Measurements from ENCODE around the gene MYO1F.
A peak's percentile ranks its signal among the peaks of the same experiment; 100 is the strongest.
"Not testable (repeated sequence)": the region's sequence is repeated elsewhere in the genome, so short reads cannot be mapped to it uniquely, and the experiment has no call there.

Gene MYO1F

GRCh38 chr19:8561075-8561764 is 16.0 kb downstream of the MYO1F start:
- no peak for FAIRE-seq

- no peak for FAIRE-seq
Observed at GRCh38 chr19:8558325-8558724, 18.9 kb downstream of the MYO1F start.

DNA sequence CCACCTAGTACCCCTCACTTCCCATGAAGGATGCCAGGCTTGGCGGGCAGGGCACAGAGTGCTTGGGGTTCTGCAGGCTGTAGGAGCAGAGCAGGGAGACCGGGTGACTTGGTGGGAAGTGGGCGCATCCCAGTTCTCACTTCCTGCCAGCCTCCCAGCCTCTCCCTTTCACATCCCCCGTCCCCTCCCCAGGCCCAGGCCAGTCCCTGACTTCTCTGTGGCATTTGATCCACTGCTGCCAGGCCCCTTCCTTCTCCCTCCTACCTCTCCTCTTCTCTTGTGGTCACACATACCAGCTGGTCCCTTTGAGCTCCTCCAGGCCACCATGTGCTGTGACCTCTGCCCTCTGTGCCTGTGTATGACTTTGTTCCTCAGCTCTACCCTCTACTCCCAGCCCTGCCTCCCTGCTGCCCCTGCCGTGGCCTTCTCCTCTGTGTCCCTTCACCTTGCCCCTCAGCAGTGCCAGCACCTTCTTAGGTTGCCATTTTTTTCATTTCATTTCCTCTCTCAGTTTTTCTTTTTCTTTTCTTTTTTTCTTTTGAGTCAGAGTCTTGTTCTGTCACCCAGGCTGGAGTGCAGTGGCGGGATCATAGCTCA is 19.5 kb downstream of the MYO1F start:
- FAIRE-seq, result no peak

DNA sequence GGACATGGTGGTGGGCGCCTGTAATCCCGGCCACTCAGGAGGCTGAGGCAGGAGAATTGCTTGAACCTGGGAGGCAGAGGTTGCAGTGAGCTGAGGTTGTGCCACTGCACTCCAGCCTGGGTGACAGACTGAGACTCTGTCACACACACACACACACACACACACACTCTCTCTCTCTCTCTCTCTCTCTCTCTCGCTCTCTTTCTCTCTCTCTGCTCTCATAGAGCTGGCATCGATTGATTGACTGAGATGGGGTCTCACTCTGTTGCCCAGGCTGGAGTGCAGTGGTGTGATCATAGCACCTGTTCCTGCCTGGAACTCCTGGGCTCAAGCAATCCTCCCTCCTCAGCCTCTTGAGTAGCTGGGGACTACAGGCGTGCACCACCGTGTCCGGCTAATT is 23.5 kb downstream of the MYO1F start:
- FAIRE-seq, result not testable (repeated sequence)

- peak; percentile 53 for FAIRE-seq
Observed at GRCh38 chr19:8552810-8553209, 24.4 kb downstream of the MYO1F start.

DNA sequence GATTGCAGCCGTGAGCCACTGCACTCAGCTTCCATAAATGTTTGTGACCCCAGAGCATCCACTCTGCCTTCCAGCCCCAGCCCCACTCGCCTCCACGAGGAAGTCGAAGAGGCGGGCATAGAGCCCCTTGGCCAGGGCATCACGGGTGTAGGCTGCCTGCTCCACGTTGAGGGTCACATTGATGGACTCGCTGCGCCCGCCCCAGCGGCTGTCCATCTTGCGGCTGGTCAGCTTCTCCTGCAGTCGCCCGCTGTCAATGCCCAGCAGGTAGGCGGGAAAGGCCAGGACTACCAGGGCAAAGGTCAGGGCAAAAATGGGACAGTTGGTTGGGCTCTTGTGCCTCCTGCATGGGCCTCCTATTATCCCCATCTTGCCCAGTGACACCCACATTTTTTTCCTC is 27.2 kb downstream of the MYO1F start:
- FAIRE-seq, result no peak

GRCh38 chr19:8545743-8546142 is 31.5 kb downstream of the MYO1F start:
- no peak for FAIRE-seq

DNA sequence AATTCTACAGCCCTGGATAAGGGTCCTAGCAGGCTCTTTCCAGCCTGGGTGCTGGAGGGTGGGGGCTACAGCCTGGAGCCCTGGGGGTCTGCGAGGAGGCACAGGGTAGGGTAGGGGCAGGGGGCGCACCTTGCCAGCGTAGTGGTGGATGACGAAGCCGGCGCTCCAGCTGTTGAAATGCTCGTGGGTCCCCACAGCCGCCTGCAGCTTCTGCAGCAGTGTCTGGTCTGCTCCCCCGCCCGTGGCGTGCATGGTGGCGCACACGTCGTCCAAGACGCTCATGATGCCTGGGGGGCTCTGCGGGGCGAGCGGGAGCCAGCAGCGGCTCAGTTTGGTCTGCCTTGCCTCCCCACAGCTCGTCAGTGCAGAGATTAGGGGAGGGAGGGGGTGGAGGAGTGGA is 33.1 kb downstream of the MYO1F start:
- no peak for FAIRE-seq

DNA sequence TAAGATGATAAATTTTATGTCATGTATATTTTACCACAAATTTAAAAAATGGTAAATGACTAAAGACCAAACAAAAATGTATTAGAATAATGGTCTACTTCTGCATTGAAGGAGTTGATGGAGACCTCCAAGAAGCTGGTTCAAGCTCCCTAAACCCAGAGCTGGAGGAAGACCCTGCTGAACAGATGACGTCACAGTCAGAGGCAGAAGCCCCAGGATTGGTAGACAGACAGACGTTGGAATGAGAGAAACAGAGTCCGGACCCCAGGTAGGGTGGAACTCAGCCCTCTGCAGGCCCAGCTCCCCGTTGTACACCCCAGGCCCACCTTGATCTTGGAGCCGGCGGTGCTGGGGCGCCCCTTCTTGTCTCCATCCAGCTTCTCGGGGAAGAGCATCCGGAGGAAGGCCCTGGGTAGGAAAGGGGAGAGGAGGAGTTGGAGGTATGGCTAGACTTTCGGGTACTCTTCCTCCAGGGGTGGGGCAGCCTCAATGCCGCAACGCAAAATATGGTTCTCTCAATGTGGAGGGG is 37.6 kb downstream of the MYO1F start:
- no peak for FAIRE-seq

GRCh38 chr19:8537099-8537498 is 40.1 kb downstream of the MYO1F start:
- FAIRE-seq, result no peak

DNA sequence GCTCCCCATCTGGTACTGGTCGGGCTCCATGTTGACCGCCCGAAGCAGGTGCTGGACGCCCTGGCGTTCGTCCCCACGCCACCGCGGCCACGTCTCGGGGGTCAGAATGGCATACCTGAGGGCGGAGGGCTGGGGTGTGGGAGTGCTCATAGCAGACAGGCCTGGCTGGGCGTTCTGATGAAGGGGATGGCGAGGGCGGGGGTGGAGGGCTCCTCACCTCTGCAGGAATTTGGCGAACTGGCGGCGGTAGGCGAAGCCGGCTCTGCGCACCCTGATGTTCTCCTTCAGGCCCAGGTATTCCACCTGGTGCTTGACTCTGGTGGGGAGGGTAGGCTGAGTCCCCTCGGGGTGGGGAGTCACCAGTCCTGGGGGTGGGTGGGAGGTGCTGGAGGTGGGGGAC is 41.0 kb downstream of the MYO1F start:
- no peak for FAIRE-seq

DNA sequence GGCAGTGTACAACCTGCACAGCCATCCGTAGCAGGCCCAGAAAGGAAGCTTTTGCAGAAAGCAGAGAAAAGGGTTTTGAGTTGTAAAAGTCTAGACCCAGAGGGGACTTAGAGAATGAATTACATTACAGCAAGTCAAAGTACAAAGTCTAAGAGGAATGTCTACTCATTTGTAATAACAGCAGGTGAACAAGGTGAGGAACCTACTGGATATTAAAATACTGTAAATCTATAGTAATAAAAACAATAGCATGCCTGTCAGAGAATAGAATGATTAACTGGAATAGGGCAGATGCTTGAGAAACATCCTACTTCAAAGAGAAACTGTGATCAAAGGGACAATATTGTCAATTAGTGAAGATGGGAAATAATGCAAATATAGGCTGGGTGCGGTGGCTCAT is 45.0 kb downstream of the MYO1F start:
- FAIRE-seq, result no peak

DNA sequence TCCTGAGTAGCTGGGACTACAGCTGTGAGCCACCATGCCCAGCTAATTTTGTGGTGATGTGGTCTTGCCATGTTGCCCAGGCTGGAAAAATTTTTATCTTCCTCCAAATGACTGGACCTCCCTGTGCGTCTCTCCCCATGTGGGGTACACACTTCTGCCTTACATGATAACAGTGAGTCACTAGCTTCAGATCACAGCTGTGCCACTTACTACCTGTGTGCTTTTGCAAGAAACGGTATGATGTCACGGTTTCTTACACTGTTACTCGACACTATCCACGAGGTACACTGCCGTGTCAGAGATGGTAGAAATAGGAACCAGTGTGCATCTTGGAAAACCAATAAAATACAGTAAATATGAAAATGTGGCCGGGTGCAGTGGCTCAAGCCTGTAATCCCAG is 45.8 kb downstream of the MYO1F start:
- FAIRE-seq, result no peak

DNA sequence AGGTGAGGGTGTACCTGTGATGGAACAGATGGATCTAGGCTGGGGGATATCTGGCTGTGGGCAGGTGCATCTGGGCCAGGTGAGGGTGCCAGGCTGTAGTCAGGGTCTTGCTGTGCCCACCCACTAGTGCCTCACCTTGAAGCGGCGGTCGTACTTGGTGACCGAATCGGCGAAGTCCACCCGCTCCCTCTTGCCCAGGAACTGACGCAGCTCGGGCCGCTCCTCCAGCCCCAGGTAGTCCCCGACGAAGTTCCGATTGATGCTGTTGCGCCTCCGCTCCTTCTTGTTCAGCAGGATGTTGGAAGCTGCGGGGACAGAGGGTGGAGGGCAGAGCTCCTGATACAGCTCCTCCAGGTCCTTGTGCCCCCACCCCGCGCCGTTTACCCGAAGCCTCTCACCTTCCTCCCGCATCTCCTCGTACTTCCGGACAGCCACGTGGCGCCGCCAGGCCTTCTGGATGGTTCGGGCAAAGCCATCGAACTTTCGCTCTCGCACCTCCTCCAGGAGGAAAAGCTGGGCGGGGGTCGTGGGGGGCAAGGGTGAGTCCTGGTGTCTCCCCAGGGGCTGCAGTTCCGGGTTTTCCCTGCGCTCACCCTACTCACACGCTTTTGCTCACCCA is 47.1 kb downstream of the MYO1F start:
- no peak for FAIRE-seq

- no peak for FAIRE-seq
Observed at GRCh38 chr19:8529369-8530006, 47.8 kb downstream of the MYO1F start.

DNA sequence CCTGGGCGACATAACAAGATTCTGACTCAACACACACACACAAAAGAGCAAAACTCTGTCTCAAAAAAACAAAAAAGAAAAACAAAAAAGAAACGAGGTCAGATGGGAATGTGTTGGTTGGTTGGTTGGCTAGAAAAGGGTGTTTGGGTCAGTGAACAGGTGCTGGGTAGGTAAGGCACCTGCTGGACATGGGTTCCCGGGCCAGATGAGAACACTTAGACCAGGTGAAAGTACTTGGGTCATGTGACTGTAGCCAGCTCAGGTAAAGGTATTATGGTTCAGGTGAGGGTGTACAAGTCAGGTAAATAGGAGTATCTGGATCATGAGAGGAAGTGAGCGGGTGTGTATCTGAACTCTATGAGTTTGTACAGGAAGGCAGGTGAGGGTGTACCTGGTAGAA is 48.7 kb downstream of the MYO1F start:
- no peak for FAIRE-seq

DNA sequence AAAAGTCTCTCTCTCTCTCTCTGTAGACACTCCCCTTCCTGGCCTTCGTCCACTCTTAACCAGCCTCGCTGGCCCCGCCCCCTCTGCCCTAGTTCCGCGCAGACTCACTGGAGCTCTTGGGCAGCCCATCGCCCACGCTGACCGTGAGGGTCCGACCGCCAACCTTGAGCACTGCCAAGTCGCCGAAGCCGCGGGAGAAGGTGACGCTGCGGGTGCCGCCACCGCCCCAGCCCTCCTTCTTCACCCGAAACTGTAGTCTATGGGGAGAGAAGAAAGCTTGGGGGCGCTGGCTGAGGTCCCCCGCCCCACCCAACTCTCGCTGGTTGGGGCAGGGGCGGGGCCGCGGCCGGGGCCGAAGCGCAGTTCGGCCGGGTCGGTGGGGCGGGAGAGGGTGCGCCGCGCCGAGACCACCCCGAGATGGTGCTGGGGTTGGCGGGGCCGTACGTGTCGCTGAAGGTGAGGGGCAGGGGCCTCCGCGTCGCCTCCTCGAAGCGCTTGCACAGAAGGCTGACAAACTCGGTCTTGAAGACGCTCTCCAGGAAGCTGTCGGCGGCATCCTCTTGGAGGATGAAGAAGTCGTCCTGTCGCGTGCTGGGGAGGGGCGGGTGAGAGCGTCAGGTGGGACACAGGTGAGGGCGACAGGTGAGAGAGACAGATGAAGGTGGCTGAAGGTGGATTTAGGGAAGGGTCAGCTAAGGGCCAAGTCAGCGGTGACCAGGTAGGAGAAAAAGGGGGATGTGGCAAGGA is 50.7 kb downstream of the MYO1F start:
- FAIRE-seq, result peak; percentile 71

DNA sequence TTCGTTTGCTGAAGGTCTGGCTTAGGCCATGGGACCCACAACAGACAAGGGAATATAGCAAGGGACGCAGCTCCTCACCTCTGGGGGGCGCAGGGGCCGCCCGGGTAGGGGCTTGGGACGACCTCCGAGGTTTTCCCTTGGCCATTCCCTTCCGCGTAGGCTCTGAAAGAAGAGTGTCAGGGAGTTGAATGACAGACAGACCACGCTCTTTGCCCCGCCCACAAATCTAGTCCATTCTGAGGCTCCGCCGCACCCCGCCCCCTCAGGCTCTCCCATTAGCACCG is 51.9 kb downstream of the MYO1F start:
- no peak for FAIRE-seq

DNA sequence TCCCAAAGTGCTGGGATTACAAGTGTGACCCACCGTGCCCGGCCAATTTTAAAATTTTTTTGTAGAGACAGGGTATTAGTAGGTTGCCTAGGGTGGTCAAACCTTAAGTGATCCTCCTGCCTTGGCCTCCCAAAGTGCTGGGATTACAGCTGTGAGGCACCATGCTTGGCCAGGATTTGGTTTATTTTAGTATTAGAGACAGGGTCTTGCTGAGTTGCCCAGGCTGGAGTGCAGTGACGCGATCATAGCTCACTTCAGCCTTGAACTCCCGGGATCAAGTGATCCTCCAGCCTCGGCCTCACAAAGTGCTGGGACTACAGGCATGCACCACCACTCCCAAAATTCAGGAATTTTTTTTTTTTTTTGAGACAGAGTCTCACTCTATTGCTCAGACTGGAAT is 57.9 kb downstream of the MYO1F start:
- no peak for FAIRE-seq

GRCh38 chr19:8518536-8518935 is 58.7 kb downstream of the MYO1F start:
- no peak for FAIRE-seq

GRCh38 chr19:8517551-8518442 is 59.4 kb downstream of the MYO1F start:
- no peak for FAIRE-seq

DNA sequence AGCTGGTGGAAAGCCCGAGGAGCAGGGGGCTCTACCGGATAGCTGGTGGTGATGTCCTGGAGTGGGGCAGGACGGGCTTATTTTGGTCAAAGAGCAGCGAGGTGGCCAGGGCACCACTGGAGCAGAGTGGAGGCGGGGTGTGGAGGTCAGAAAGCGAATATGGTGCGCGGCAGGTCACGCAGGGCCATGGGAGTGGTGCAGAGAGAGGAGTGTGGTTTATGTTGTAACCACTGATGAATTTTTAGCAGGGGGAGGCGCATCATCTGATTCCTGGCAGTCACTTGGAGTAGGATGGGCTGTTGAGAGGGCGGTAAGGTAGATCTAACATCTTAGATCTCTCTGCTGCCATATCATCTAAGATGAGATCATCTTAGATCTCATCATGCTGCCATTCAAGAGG is 61.9 kb downstream of the MYO1F start:
- FAIRE-seq, result no peak

Data from G401.6 (cell line).